Vagina (tissue), 2 donors: ENCODE results near the gene ITK. TPM values are rescaled to one million over a fixed set of nuclear protein-coding genes. Genes with fewer than 3 reads are reported as not detected.
"Not testable (repeated sequence)": the region's sequence is repeated elsewhere in the genome, so short reads cannot be mapped to it uniquely, and the experiment has no call there.

Experiments
- DNase-seq, 2 donors: peaks; one replicate each; pipeline ENCODE4 v3.0.0-alpha.2; 2017; ENCODE audit errors: extremely low spot score in 2 of 2
- H3K27ac ChIP-seq: fragments of 200-600 bp; sonication (generic); one replicate; pipeline ENCODE4 v1.5.1; 2019
- H3K27me3 ChIP-seq: fragments of 200-600 bp; sonication (generic); one replicate; pipeline ENCODE4 v1.5.1; 2019
- H3K36me3 ChIP-seq, 2 donors: fragments of 200-600 bp; sonication (generic); one replicate each; pipeline ENCODE4 v1.5.1; 2017 to 2019
- H3K4me1 ChIP-seq: fragments of 200-600 bp; sonication (generic); one replicate; pipeline ENCODE4 v1.5.1; 2019
- H3K4me3 ChIP-seq, 2 donors: fragments of 200-600 bp; sonication (generic); 1 replicate in 1 of 2; 2 replicates in 1 of 2; pipeline ENCODE4 v1.5.1; 2016 to 2019
- H3K9me3 ChIP-seq: fragments of 200-600 bp; sonication (generic); one replicate; pipeline ENCODE4 v1.5.1; 2019
- CTCF ChIP-seq, 3 experiments: fragments of 450-650 bp in 2 of 3; fragments of 200-600 bp in 1 of 3; sonication (generic) in 1 of 3; IDR thresholded peaks; one replicate each; pipeline ENCODE4 v1.5.1; 2017 to 2019; ENCODE audit warnings: antibody characterized with exemption in 3 of 3, mild to moderate bottlenecking in 2 of 3, moderate library complexity in 2 of 3
- POLR2A ChIP-seq, 2 donors: fragments of 450-650 bp; IDR thresholded peaks; one replicate each; pipeline ENCODE4 v1.6.1; 2017; ENCODE audit warnings: antibody characterized with exemption in 2 of 2, mild to moderate bottlenecking in 2 of 2, moderate library complexity in 2 of 2
- POLR2AphosphoS5 ChIP-seq, 2 donors: sonication (generic); formaldehyde crosslinking; IDR thresholded peaks; one replicate each; pipeline ENCODE4 v1.9.0; 2017; ENCODE audit warnings: antibody characterized with exemption in 2 of 2, mild to moderate bottlenecking in 2 of 2, low read depth in 1 of 2; ENCODE audit not compliant: insufficient read depth in 1 of 2
- intact Hi-C: fragments of 100-400 bp; cut with DNase I; formaldehyde crosslinking; loops from one replicate; pipeline ENCODE4 v1.15.1; 2023
- total RNA-seq: library from RNA; depleted of rRNA; stranded (reverse); fragments of >200 nt; gene quantifications from one replicate; pipeline ENCODE4 v1.2.3, GENCODE V29; 2016

Gene ITK
- total RNA-seq, 1 donor from 2014 or later = 15.7 TPM

- H3K4me3 ChIP-seq = no peak overlapping the region
- H3K9me3 ChIP-seq = no peaks in the 10 kb centered on the region
- no peak overlapping the region for H3K27ac ChIP-seq
- H3K36me3 ChIP-seq = no peaks in the 10 kb centered on the region
- H3K27me3 ChIP-seq = no peaks in the 10 kb centered on the region
- H3K4me1 ChIP-seq = no peaks in the 10 kb centered on the region
- intact Hi-C loops = no loop called here
- TF ChIP-seq POLR2AphosphoS5 (IDR thresholded peaks at IDR 0.05; ENCODE audit: insufficient read depth in 1 of 2, low read depth in 1 of 2) (no peak), CTCF (IDR thresholded peaks at IDR 0.05) (no peak), POLR2A (IDR thresholded peaks at IDR 0.05) (no peak)
- no peak for DNase-seq
Observed at GRCh38 chr5:157205708-157206107, 25.1 kb downstream of the ITK start.

- H3K4me3 ChIP-seq, H3K27me3 ChIP-seq, DNase-seq, H3K4me1 ChIP-seq, H3K36me3 ChIP-seq, H3K27ac ChIP-seq, intact Hi-C loops, H3K9me3 ChIP-seq: not testable (repeated sequence)
Observed at GRCh38 chr5:157210652-157211051, 30.0 kb downstream of the ITK start.

GRCh38 chr5:157212307-157212706, 31.7 kb downstream of the ITK start:
- no peaks in the 10 kb centered on the region for H3K36me3 ChIP-seq
- H3K4me1 ChIP-seq = no peaks in the 10 kb centered on the region
- H3K27me3 ChIP-seq = no peaks in the 10 kb centered on the region
- DNase-seq = no peak
- H3K27ac ChIP-seq = no peak overlapping the region
- TF ChIP-seq POLR2AphosphoS5 (IDR thresholded peaks at IDR 0.05; ENCODE audit: insufficient read depth in 1 of 2, low read depth in 1 of 2) (no peak), POLR2A (IDR thresholded peaks at IDR 0.05) (no peak), CTCF (IDR thresholded peaks at IDR 0.05) (no peak)
- H3K9me3 ChIP-seq = no peaks in the 10 kb centered on the region
- H3K4me3 ChIP-seq = no peak overlapping the region
- intact Hi-C loops = no loop called here

GRCh38 chr5:157213527-157214243, 33.0 kb downstream of the ITK start:
- no peak for DNase-seq
- Histone ChIP-seq H3K27me3 (no peaks in the 10 kb centered on the region), H3K36me3 (no peaks in the 10 kb centered on the region), H3K27ac (no peak overlapping the region), H3K4me1 (no peaks in the 10 kb centered on the region), H3K4me3 (no peak overlapping the region), H3K9me3 (no peaks in the 10 kb centered on the region)
- intact Hi-C loops = no loop called here
- TF ChIP-seq POLR2A (IDR thresholded peaks at IDR 0.05) (no peak), POLR2AphosphoS5 (IDR thresholded peaks at IDR 0.05; ENCODE audit: insufficient read depth in 1 of 2, low read depth in 1 of 2) (no peak), CTCF (IDR thresholded peaks at IDR 0.05) (no peak)

GRCh38 chr5:157214415-157214814, 33.8 kb downstream of the ITK start:
- TF ChIP-seq CTCF (IDR thresholded peaks at IDR 0.05) = no peak
- TF ChIP-seq POLR2A (IDR thresholded peaks at IDR 0.05) = no peak
- TF ChIP-seq POLR2AphosphoS5 (IDR thresholded peaks at IDR 0.05; ENCODE audit: insufficient read depth in 1 of 2, low read depth in 1 of 2) = no peak
- DNase-seq = no peak
- intact Hi-C loops = no loop called here
- no peak overlapping the region for H3K4me3 ChIP-seq
- no peaks in the 10 kb centered on the region for H3K9me3 ChIP-seq
- no peaks in the 10 kb centered on the region for H3K36me3 ChIP-seq
- no peak overlapping the region for H3K27ac ChIP-seq
- H3K4me1 ChIP-seq = no peaks in the 10 kb centered on the region
- H3K27me3 ChIP-seq = no peaks in the 10 kb centered on the region
